ENCODE results near the gene FUT8. TPM values are rescaled to one million over a fixed set of nuclear protein-coding genes. Genes with fewer than 3 reads are reported as not detected.
A peak's percentile ranks its signal among the peaks of the same experiment; 100 is the strongest.

The FUT8 gene
- total and polyA plus RNA-seq, 2 of the 8 experiments (the other 6 are each of a cell fraction or from before 2014, with no cell fraction given), result 10.5 to 25.1 TPM

DNA sequence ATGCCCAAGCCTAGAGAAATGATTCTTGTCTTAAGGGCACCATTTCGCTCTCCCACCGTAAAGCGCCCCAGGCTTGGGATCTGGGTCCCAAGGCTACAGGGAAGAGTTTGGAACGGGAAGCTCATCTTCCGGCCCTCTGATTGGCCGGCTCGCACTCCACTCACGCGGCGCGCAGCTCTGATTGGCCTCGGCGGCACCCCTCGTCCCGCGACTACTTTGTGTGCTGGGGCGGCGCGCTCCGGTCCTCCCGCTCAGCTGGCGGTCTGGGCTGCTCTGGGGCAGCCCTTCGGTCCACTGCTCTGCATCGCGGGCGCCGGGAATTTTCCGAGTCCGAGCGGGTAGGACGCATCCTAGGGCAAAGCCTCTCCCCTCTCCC is 886 bp upstream of the FUT8 start:
- no peaks in the 10 kb centered on the region for H3K79me1 ChIP-seq (ENCODE audit: low read depth, low read length)
- H3K79me2 ChIP-seq (ENCODE audit: control insufficient read depth in 1 of 2, insufficient read depth in 2 of 2, low read length in 2 of 2), result peaks cover 0 to 30% of the 10 kb centered on the region in 2 experiments; a peak in 2 of 4 replicates
- H2BK15ac ChIP-seq (ENCODE audit: low read length), result no peak overlapping the region
- H3K18ac ChIP-seq (ENCODE audit: extremely low read depth, low read length), result peak overlapping the region; percentile 86
- peak overlapping the region; percentile 71 to 85 (median 77) for H3K4me3 ChIP-seq (ENCODE audit: extremely low read depth in 1 of 4, insufficient read depth in 2 of 4, low read depth in 3 of 4, low read length in 4 of 4)
- DNase-seq (ENCODE audit: low read depth in 1 of 2, low spot score in 2 of 2), result peak; percentile 80 to 88
- no peaks in the 10 kb centered on the region for H3K9me3 ChIP-seq (ENCODE audit: insufficient read depth in 2 of 2, low read depth in 1 of 2, low read length in 1 of 2)
- H4K91ac ChIP-seq (replicated peaks; ENCODE audit: insufficient read length, low read length), result peak overlapping the region; percentile 34
- no peak overlapping the region for H4K5ac ChIP-seq (ENCODE audit: insufficient read length, low read depth, low read length)
- no peak overlapping the region for H2BK20ac ChIP-seq (ENCODE audit: low read length)
- H3K23ac ChIP-seq (ENCODE audit: insufficient read length), result no peak overlapping the region
- peak overlapping the region; percentile 8; the same call in 1 of the 2 replicates for H2AFZ ChIP-seq (ENCODE audit: low read length)
- FAIRE-seq, result no peak
- H2BK5ac ChIP-seq (ENCODE audit: low read depth, low read length), result peak overlapping the region; percentile 82
- peaks cover 0 to 5% (median 0%) of the 10 kb centered on the region in 4 experiments; a peak in 1 of 7 replicates for H3K4me1 ChIP-seq (replicated peaks in 1 of 4; ENCODE audit: control insufficient read depth in 3 of 4, insufficient read depth in 4 of 4, low read length in 3 of 4)
- no peak overlapping the region for H2AK5ac ChIP-seq (ENCODE audit: low read depth, low read length)
- ChIA-PET POLR2A (ENCODE audit: partially characterized antibody) (interaction anchor here (0.8 to 1.5 kb wide), 5 partner anchors 17 to 549 kb away, joined by 3 to 6 read pairs (median 4); no protein-coding TSS in a partner anchor), CTCF (ENCODE audit: partially characterized antibody) (interaction anchor here (0.6 to 5.4 kb wide), 26 partner anchors 12 to 842 kb away, joined by 3 to 50 read pairs (median 4); no protein-coding TSS in a partner anchor)
- peak overlapping the region; percentile 73 for H3K27ac ChIP-seq (ENCODE audit: low read depth, low read length)
- H3K9ac ChIP-seq (replicated peaks in 1 of 4; ENCODE audit: extremely low read depth in 1 of 4, low read depth in 3 of 4, low read length in 3 of 4), result peak overlapping the region; percentile 80 to 84 (median 82)
- H3K4ac ChIP-seq (replicated peaks; ENCODE audit: insufficient read length, low read depth, low read length), result peak overlapping the region; percentile 66
- peak overlapping the region; percentile 81; a peak in 3 of 4 replicates for H3K4me2 ChIP-seq (ENCODE audit: insufficient read depth in 1 of 2, low read depth in 2 of 2, low read length in 2 of 2)
- H4K20me1 ChIP-seq (replicated peaks in 1 of 2; ENCODE audit: control insufficient read depth in 1 of 2, insufficient read depth in 2 of 2, low read length in 2 of 2), result no peaks in the 10 kb centered on the region
- H4K8ac ChIP-seq (ENCODE audit: extremely low read depth, insufficient read depth, low read length), result peak overlapping the region; percentile 97
- no peak overlapping the region for H3K14ac ChIP-seq (ENCODE audit: insufficient read length)
- no peak overlapping the region for H2BK120ac ChIP-seq (replicated peaks; ENCODE audit: low read depth, low read length)
- peaks cover 11% of the 10 kb centered on the region for H3K23me2 ChIP-seq (ENCODE audit: low read depth, low read length)
- no peak overlapping the region for H3K56ac ChIP-seq (replicated peaks; ENCODE audit: insufficient read length, low read depth, low read length)
- no peaks in the 10 kb centered on the region; a peak in 1 of 7 replicates for H3K27me3 ChIP-seq (replicated peaks in 1 of 4; ENCODE audit: control insufficient read depth in 3 of 4, extremely low read depth in 1 of 4, insufficient read depth in 3 of 4, low read length in 3 of 4)
- no peak overlapping the region for H2BK12ac ChIP-seq (ENCODE audit: low read depth, low read length)
- no peaks in the 10 kb centered on the region for H3K36me3 ChIP-seq (ENCODE audit: control insufficient read depth in 2 of 4, insufficient read depth in 4 of 4, low read length in 3 of 4)
- 1% methylated on average over 28 of the region's 31 CpGs; no CpG with 5 or more reads in 1 of the 2 experiments for WGBS, 2 experiments (ENCODE audit: extremely low coverage in 1 of 2, insufficient coverage in 1 of 2, insufficient read length in 1 of 2, insufficient replicate concordance in 2 of 2, low coverage in 1 of 2, low lambda C conversion rate in 2 of 2, missing lambda C conversion rate in 1 of 2)
- TF ChIP-seq CTBP2 (IDR thresholded peaks at IDR 0.05; ENCODE audit: borderline replicate concordance, insufficient read depth, insufficient read length, low read length), result no peak
- TF ChIP-seq BRCA1 (IDR thresholded peaks at IDR 0.05; ENCODE audit: low read depth, low read length), result no peak
- TF ChIP-seq SRF (IDR thresholded peaks at IDR 0.05; ENCODE audit: low read depth, low read length), result no peak
- TF ChIP-seq TAF7 (optimal IDR thresholded peaks at IDR 0.05; ENCODE audit: borderline replicate concordance, low read depth, low read length), result no peak
- TF ChIP-seq BACH1 (IDR thresholded peaks at IDR 0.05; ENCODE audit: low read length), result no peak
- TF ChIP-seq CREB1 (IDR thresholded peaks at IDR 0.05), result no peak
- TF ChIP-seq SUZ12 (IDR thresholded peaks at IDR 0.05; ENCODE audit: low read length), result no peak
- TF ChIP-seq TCF12 (IDR thresholded peaks at IDR 0.05; ENCODE audit: low read depth, low read length), result no peak
- no peak for TF ChIP-seq CBX5 (IDR thresholded peaks at IDR 0.05; ENCODE audit: low read depth, low read length)
- no peak for TF ChIP-seq KDM1A (IDR thresholded peaks at IDR 0.05; ENCODE audit: borderline replicate concordance, low read length)
- TF ChIP-seq TAF1 (IDR thresholded peaks at IDR 0.05; ENCODE audit: low read depth, low read length), result peak; percentile 52; the same call in 1 of the 2 replicates
- TF ChIP-seq RBBP5 (IDR thresholded peaks at IDR 0.05; ENCODE audit: borderline replicate concordance, low read depth, low read length), result no peak
- no peak for TF ChIP-seq JUN (IDR thresholded peaks at IDR 0.05; ENCODE audit: low read depth, low read length)
- TF ChIP-seq RFX5 (IDR thresholded peaks at IDR 0.05; ENCODE audit: borderline replicate concordance, low read depth, low read length), result no peak
- TF ChIP-seq CBX8 (IDR thresholded peaks at IDR 0.05; ENCODE audit: borderline replicate concordance, low read depth, low read length), result no peak

Measured in H1 (cell line).